GM18951 (cell line): ENCODE data around the gene ERCC6L2.

Experiments
- POLR2A ChIP-seq: IDR thresholded peaks from 4 replicates; pipeline ENCODE4 v1.6.1; 2011; ENCODE audit warnings: mild to moderate bottlenecking; ENCODE audit not compliant: insufficient read length, insufficient read depth; ENCODE audit errors: extremely low read depth
- in situ Hi-C: fragments of 300-500 bp; cut with MboI; formaldehyde crosslinking; loops from one replicate; pipeline ENCODE4 v1.12.0; 2022; ENCODE audit warnings: low sequenced_read_pairs, mixed read lengths, inconsistent platforms; ENCODE audit not compliant: unreplicated experiment

The ERCC6L2 gene

DNA sequence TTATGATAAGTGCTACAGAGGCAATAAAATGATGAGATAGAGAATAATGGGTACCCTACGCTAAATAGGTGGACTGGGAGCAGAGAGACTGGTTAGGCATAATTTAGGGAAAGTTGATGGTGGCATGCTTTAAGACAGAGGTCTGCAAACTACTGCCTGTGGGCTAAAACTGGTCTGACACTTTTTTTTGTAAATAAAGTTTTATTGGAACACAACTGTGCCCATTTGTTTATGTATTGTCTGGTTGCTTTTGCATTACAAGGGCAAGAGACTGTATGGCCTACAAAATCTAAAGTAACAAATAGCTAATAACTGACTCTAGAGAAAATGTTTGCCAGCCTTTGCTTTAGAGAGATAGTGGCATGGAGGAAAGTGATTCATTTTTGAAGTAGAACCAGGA, 2.5 kb downstream of the ERCC6L2 start:
- in situ Hi-C loops = no loop called here
- no peak for TF ChIP-seq POLR2A

DNA sequence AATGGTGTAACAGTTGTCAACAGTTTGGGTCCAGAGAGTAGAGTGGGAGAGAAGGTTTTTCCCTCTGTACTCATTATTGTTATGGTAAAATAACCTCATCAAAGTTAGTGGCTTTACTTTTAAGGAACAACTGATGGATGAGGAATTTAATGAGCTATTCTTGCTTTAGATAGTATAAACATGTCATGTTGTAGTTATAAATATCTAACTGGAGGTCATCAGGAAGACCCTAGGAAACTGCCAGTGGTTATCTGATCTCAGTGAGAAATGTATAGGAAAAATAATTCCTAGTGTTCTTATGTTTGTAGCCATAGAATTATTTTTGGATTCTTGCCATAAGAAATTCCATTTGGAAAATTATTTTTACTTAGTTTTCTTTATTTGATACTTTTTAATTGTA, 4.1 kb downstream of the ERCC6L2 start:
- TF ChIP-seq POLR2A = no peak
- in situ Hi-C loops = no loop called here

DNA sequence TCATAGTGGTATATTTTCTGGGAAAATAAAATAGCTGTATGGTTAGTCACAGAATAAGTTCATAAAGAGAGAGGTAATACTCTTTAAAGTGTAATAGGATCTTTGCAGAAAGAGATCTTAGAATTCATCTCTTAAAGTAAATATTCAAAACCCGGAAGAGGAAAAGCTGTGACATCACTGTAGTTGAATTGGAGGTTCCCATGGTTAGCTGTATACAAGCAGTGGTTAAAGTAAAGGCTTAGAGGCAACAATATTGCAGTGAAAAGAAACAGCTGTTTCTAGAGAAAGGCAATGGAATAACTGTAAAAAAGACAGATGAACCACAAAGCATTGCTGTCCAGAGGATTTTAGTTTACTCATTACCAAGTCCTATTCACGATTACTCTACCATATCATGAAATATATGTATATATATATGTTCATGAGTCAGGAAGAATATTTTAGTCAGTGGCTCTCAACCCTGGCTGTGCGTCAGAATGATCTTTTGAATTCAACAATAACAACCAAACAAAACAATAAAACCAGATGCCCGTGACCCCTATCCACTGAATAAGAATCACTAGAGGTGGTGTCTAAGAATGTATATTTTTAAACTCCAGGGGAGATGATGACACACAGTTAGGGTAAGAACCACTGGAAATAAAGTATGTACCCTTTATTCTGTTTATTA, 4.7 kb downstream of the ERCC6L2 start:
- in situ Hi-C loops = no loop called here
- TF ChIP-seq POLR2A = no peak

GRCh38 chr9:95887926-95888497, 12.5 kb downstream of the ERCC6L2 start:
- in situ Hi-C loops = no loop called here
- TF ChIP-seq POLR2A = no peak

- no peak for TF ChIP-seq POLR2A
- in situ Hi-C loops = no loop called here
Measured at GRCh38 chr9:95890594-95890993, 15.1 kb downstream of the ERCC6L2 start.

- no peak for TF ChIP-seq POLR2A
- in situ Hi-C loops = no loop called here
Measured at GRCh38 chr9:95891067-95891671, 15.7 kb downstream of the ERCC6L2 start.

DNA sequence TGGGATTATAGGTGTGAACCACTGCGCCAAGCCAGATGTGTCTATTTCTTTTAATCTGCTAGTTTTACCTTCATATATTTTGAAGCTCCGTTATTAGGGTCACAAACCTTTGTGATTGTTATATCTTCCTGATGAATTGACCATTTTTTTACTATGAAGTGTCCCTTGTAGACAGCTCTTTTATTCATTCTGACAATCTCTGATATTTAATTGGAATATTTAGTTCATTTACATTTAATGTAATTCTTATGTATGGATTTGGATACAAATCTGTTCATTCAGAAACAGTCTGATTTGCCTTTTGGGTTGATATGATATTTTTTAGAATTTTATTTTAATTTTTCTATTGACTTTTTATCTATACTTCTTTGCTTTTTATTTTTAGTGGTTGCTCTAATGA, 17.2 kb downstream of the ERCC6L2 start:
- TF ChIP-seq POLR2A = no peak
- in situ Hi-C loops = no loop called here

DNA sequence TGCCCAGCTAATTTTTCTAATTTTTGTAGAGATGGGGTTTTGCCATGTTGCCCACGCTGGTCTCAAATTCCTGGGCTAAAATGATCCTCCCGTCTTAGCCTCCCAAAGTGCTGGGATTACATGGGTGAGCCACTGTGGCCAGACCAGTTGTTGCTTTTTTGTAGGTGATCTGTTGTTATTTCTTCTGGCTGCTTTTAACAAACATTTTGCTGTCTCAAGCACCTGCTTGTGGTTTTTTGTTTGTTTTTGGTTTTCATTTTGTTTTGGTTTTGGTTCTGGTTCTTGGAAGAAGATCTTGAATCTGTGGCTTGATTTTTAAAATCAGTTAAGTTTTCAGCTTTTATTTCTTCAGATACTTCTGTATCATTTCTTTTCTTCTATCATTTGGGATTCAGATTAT, 21.1 kb downstream of the ERCC6L2 start:
- in situ Hi-C loops = no loop called here
- TF ChIP-seq POLR2A = no peak

- TF ChIP-seq POLR2A = no peak
- in situ Hi-C loops = no loop called here
Measured at GRCh38 chr9:95901506-95901905, 26.0 kb downstream of the ERCC6L2 start.

- in situ Hi-C loops = no loop called here
- TF ChIP-seq POLR2A = no peak
Measured at GRCh38 chr9:95903398-95903797, 27.9 kb downstream of the ERCC6L2 start.

GRCh38 chr9:95907794-95908193, 32.3 kb downstream of the ERCC6L2 start:
- in situ Hi-C loops = no loop called here
- no peak for TF ChIP-seq POLR2A

GRCh38 chr9:95910023-95910707, 34.7 kb downstream of the ERCC6L2 start:
- TF ChIP-seq POLR2A = no peak
- in situ Hi-C loops = no loop called here

DNA sequence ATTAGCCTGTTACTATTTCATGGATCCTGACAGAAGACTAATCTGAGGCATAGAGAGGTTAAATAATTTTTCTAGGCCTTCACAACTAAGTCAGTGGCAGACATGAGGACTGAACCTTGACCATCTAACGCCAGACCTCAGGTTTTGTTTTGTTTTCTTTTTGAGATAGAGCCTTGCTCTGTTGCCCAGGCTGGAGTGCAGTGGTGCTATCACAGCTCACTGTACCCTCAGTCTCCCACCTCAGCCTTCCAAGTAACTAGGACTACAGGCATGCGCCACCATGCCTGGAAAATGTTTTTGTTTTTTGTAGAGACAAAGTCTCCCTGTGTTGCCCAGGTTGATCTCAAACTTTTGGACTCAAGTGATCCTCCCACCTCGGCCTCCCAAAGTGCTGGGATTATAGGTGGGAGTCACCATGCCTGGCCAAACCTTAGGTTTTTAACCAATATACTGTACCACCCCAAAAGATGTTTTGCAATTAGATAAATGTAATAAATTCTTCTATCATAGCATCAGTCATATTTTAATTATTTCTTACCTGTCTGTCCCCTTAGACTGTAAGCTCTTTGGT, 35.4 kb downstream of the ERCC6L2 start:
- in situ Hi-C loops = no loop called here
- TF ChIP-seq POLR2A = no peak
